GM21723 (cell line): ENCODE data around the gene SMYD5.
"Not testable (repeated sequence)": the region's sequence is repeated elsewhere in the genome, so short reads cannot be mapped to it uniquely, and the experiment has no call there.

Experiments used
- ATAC-seq: cut with Tn5 transposase; IDR thresholded peaks from one replicate; pipeline ENCODE4 v1.9.1; 2021; ENCODE audit warnings: mild to moderate bottlenecking, moderate library complexity; ENCODE audit not compliant: unreplicated experiment

Gene SMYD5

DNA sequence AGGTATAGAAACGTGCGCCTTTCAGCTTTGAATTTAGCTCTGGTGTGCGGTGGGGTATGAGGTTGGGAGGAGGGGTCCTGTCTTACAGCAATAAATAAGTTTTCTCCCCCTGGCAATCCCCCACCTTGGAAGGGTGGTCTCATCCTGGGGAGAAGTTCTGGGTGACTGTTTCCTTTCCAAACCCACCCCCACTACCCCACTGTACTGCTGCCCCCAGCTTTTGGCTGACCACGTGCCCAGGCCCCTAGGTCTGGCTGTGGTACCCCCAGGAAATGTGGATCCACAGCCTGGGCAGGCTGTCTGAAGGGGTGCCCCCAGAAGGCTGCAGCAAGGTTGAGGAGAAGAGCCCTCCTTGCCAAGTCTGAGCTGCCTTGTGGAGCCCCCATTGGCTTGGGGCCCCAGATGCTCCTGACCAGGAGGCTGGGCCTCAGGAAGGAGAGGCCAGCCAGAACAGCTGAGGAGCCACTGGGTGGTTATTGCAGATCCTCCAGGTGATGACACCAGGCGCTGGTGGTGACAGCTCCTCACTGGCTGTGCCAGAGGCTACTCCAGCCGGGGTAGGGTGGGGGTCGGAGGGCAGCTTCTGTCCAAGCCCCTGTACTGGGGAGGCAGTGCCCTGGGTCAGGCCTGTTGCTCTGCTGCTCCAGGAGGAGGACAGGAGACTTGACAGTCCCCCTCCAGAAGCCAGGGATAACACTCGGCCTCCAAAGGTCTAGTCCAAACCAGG lies 44.3 kb downstream of the SMYD5 start:
- ATAC-seq, result no peak

- no peak for ATAC-seq
Measured at GRCh38 chr2:73258913-73259215, 44.8 kb downstream of the SMYD5 start.

DNA sequence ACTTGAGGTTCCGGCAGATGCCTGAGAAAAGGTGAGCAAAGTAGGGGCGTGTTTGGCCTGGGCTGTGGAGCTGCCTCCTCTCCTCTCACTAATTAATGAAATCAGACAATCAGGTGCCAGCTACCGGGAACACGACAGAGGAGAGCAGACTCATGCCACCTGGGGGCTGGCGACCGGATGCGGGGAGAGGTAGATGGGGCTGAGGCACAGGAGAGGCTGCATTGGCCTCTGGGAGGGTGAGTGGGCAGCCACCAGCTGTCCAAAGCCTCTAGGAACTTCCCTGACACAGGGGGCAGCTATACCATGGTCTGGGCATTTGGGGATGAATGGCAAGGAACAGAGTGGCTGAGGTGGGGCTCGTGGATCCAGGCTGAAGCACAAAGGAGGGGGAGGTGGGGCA lies 45.2 kb downstream of the SMYD5 start:
- ATAC-seq, result no peak

DNA sequence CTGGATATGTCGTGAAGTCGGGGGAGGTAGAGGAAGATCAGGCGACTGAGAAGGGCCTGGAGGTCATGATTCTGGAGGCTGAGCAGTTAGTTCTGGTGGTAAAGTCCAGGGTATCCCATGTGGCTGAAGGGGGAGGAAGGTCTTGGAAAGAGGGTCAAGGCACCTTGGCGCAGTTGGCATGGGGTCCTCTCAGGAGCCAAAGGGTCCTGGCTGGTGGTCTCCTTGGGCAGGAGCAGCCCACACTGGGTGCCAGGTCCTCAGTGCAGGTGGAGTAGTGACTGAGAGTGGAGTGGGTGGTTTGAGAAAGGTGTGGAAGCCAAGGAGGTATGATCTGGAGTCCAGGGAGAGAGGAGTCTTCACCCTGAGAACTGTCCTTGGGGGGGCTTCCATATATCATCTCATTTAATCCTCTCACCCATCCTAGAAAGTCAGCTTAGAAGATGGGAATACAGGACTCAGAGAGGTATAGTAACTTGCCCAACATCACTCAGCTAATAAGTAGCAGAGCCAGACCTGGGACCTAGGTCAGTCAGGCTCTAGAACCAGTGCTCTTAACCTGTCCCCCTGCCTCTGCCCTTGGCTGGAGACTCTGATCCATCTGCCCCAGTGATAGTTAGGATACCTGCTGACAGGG lies 45.8 kb downstream of the SMYD5 start:
- no peak for ATAC-seq

DNA sequence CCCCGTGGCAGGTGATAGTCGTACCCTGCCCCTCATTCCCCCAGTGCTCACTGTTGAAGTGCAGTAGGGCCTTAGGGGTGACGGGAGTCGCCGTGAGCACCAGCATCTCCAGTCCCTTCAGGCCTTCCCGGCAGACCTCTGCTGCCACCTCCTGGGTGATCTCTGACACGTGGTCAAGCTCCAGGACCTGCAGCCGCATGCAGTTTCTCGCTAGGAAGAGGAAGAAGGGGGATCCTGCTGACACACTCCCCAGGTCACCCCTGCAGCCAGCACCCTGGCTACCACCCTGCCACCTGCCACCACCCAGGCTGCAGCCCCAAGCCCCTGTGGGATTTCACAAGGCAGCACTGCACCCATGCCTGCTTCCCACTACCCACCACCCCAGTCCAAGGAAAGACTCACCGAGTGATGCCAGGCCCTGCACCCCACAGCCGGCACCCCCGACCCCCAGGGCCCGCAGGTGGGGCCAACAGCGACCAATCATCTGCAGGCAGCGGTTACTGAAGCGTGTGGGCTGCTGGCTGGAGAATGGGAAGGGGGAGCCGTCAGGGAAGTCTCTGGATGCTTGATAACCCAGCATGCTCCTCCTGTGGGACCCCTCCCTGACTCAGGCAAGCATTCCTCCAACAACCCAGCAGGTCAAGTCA lies 46.4 kb downstream of the SMYD5 start:
- no peak for ATAC-seq

DNA sequence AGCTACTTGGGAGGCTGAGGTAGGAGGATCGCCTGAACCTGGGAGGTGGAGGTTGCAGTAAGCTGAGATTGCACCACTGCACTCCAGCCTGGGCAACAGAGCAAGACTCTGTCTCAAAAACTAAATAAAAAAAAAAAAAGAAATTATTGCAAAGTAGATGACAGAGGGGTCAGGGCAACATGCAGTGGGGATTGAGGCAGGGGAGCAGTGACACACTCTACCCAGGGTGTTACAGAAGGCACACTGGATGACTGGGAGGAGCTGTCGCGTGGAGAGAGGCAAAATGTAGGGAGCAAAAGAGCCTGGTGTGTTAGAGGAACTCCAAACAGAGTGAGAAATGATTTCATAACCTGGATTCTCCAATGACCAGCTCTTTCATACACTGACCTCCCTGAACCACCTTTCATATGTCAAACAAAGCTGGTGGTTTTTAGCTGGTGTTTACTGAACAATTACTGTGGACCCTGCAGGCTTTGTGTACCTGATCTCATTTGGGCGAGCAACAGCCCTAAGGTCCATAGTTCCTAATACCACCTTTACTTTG lies 48.1 kb downstream of the SMYD5 start:
- no peak for ATAC-seq

DNA sequence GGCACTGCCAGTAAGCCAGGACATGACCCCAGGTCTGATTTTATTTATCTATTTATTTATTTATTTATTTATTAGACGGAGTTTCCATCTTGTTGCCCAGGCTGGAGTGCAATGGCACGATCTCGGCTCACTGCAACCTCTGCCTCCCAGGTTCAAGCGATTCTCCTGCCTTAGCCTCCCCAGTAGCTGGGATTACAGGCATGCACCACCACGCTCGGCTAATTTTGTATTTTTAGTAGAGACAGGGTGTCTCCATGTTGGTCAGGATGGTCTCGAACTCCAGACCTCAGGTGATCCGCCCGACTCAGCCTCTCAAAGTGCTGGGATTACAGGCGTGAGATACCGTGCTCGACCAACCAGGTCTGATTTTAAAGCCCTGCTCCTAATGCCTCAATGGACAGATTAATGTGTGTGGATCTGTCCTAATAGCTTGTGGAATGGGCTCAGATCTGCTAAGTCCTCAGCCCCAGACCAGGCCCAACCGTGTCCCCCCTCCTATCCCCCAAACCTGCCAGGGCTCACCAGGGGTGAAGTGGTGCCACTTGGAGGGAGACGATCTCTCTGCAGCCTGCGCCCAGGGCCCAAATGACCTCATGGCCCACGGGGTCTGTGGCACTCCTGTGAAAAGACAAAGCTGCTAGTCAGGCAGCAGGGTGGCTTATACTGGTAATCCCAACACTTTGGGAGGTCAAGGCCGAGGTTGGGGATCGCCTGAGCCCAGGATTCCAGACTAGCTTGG lies 48.8 kb downstream of the SMYD5 start:
- ATAC-seq, result not testable (repeated sequence)

GRCh38 chr2:73263540-73264331 lies 49.7 kb downstream of the SMYD5 start:
- no peak for ATAC-seq

GRCh38 chr2:73264332-73264606 lies 50.2 kb downstream of the SMYD5 start:
- no peak for ATAC-seq

DNA sequence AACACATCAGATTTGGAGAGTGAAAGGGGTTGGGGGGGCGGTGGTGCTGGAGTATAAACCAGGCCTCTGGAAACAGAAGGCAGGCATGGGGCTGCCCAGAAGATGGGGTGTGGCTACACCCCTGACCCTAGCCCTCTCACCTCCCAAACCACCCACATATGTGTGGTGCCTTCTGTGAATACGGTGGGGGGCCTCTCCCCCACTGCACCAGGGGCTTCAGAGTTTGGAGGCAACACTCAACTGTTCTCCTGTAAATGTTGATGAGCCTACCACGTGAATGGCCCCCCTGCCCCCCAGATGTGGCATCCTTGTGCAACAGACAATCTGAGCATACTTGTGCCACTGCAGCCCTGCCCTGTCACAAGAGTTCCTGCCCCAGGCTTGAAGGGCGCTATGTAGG lies 50.7 kb downstream of the SMYD5 start:
- no peak for ATAC-seq

DNA sequence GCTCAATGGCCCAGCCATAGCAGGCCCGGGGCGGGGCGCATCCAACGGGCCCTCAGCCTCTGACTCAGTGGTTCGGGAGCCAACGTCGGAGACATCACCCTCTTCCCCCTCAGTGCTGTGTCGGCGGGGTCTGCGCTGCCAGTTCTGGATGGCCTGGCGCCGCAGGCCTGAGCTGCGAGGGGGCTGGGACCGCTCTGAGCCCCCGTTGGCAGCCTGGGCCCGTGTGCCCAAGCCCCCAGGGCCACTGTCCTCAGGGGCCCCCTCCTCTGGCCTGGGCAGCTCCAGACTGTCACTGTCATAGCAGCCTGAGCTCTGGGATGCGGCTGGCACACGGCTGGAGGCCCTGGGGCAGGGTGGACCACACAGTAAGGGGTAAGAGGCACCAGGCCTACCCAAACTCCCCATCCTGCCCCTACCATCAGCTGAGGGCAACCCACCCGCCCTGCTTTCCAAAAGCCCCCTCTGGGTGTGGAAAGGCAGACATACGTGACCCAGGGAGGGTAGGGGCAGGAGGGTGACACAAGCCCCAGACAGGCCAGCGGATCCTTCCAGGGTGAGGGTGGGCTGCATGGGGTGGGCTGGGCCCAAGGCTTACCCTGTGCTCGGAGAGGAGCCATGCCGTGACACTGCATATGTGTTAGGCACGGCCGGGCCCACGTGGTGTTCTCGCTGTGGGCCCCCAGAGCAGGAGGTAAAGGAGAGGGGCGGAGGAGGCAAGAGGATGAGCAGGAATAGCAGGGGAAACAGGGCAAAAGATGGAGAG lies 51.4 kb downstream of the SMYD5 start:
- ATAC-seq, result no peak

DNA sequence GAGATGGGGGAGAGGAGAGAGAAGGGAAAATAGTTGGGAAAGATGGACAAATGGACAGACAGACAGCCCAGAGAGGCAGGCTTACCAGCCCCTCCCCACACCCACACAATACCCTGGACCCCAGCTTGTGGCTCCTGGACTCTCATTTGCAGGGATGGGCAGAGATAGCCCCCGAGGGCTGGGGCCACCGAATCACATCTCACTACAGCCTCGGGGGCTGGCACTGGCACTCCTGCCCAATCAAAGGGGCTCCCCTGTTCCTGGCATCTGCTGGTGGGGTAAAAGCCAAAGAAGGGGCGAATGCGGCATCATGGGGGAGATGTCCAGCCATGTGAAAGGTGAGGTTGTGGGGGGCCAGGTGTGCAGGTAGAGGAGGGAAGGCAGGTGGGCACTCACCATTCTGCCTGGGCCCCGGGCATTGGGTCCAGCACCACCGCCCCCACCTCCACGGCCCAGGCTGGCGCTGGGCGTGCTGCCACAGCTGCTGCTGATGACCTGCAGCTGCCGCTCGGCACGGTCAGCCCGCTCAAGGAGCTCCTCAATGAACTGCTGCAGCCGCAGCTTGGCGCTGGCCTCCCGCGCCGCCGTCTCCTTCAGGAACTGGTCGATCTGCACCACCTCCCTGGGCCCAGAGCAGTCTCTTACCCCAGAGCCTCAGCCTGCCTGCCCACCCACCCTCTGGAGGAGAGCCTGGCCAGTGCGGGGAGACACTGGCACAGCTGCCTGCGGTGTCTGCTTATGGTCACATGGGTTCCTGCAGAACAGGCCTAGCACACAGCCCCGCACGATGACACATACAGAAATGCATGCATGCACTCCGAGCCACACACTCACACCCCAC lies 52.2 kb downstream of the SMYD5 start:
- no peak for ATAC-seq

DNA sequence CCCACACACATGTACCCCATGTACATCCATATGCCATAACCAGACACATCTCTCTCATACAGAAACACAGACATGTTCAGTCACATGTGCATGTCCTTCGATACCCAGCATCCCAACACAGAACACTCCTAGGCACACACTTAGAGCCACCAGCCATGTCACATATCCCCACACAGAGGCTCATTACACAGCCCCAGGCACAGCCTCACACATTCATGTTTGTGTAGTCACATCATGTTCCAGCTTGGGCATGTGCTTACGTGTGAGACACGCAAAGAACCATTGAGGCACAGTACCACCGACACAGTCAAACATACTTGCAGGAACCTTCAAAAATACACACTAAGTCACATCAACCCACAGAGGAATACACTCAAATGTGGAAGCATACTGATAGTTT lies 53.0 kb downstream of the SMYD5 start:
- no peak for ATAC-seq

DNA sequence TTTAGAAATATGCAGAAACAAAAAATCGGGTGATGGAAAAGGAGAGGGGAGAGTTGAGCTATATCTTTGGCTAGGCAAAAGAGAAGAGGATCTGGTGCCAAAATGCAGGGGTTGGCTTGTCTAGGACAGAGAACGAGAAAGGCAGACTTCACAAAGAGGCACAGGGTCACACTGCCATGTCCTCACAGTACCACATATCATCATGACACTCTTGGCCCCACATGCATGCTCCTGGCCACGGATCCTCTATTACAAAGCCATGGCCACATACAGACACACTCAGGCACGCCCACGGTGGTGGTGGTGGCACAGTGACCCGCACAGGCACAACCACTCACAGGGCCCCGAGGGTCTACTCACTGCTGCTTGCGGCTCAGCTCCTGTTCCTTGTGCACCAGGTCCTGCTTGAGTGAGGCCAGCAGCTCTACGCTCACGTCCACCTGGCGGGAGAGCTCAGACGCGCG lies 54.4 kb downstream of the SMYD5 start:
- ATAC-seq, result no peak

DNA sequence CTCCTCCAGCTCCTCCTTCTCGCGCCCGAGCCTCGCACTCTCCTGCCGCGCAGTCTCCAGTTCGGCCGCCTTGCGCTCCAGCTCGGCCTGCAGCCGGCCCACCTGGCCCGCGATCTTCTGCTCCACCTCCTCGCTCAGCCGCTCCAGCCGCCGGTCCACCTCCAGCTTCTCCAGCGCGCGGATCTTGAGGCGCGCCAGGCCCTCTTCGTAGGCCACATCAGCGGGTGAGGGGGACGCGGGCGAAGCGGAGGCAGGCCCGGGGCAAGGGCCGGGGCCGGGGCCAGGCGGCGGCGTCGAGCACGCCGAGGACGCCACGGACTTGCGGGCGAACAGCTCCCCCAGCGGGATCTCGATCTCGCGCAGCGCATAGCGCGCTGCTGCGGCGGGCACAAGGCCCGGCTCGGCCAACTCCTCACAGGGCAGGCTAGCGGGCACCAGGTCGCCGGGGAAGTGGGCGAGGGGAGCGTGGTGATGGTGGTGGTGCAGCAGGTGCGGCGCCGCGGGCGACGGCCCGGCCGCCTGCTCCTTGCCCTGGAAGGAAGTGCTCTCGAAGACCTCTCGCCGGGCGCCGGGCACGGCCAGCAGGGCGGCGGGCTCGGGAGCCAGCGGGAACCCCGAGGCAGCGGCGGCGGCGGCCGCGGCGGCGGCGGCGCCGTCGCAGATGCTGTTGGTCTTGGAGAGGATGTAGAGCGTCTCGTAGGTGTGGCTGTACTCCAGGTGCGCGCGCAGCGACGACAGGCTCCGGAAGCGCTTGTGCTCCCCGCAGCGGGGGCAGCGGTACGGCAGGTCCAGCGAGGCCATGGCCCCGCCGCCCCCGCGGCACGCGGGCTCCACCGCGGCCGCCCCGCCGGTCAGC lies 55.0 kb downstream of the SMYD5 start:
- ATAC-seq, result peak; percentile 80

GRCh38 chr2:73269686-73270465 lies 55.8 kb downstream of the SMYD5 start:
- no peak for ATAC-seq

DNA sequence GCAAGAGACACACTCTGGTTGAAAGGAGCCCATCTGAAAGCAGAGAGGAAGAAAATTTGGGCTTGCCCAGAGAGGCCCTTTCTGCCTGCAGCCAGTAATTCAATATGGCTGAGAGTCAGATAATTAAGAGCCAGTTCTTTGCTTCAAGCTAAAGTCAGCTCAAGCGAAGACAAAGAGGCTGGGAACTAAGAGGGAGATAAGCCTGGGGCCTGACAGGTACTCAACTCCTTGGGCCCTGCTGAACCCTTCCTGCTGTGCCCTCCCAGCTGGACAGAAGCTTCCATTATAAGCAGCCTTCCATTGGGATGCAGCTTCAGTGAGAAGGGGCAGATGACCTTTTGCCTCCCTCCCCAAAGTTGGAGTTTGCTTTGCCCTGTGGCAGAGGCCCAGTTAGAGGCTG lies 58.2 kb downstream of the SMYD5 start:
- no peak for ATAC-seq
